ENCODE data around the gene CRABP1.

The CRABP1 gene

DNA sequence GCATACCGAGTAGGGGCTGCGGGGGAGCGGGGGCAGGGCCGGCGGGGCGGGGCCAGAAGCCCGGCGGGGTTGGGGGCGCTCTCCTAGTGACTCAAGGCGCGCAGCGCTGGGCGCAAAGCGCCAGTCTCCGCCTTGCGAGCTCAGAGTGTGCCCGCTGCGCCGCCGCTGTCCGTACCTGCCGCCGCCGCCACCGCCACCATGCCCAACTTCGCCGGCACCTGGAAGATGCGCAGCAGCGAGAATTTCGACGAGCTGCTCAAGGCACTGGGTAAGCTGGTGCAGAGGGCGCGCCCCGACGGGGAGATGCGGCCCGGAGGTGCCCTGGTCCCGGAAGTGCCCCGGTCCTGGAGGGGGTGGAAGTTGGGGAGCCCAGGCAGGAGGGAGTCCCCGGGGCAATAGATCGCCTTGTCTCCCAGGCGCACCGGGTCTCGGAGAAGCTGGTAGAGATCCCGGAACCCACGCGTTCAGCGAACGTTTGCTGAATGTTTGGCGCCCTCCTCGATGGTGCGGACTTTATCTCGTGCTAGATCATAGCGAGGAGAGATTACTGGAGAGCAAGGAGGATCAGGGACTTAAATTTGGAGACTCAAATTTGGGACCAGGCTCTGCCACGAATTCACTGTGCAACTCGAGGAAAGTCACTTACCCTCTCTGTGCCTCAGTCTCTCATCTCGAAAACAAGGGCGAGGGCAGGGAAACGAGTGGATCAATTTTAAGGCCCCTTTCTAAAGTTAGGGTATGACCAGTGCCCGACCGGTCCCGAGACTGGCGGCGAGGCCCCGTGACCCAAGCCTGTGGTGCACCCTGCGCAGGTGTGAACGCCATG is at the start of gene CRABP1:
TSS of gene CRABP1 (plus strand) at position 123 of the 826 bp plus-strand sequence. CDS start at position 199, 76 bp downstream.
- no peaks in the 10 kb centered on the region for H3K36me3 Mint-ChIP-seq
- no peak within 1 kb of the TSS for H3K4me3 Mint-ChIP-seq
- H3K4me1 Mint-ChIP-seq (ENCODE audit: low read depth), result peaks cover 4% of the 10 kb centered on the region
- H3K27ac Mint-ChIP-seq, result no peak within 1 kb of the TSS
- H3K9me3 Mint-ChIP-seq (ENCODE audit: low read depth), result no peaks in the 10 kb centered on the region
- peaks cover 26% of the 10 kb centered on the region for H3K27me3 Mint-ChIP-seq

DNA sequence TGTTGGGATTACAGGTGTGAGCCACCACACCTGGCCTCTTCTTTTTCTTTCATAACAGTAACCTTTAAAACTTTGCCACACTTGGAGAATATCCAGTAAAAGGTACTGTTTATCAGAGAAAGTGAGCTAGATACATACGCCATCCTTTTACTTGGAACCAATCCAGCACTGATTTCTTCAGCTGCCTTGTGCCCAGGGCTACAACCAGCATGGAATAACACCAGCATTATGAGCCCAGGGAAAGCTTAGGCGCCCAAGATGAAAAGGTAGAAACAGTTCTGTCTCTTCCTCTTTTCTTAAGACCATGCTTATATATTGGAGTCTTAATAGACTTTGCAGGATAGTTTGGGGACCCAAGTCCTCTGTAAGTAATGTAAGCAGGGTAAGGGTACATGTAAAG is 49.1 kb upstream of the CRABP1 start:
- H3K27me3 Mint-ChIP-seq, result no peaks in the 10 kb centered on the region
- no peaks in the 10 kb centered on the region for H3K9me3 Mint-ChIP-seq (ENCODE audit: low read depth)
- H3K36me3 Mint-ChIP-seq, result peaks cover 18% of the 10 kb centered on the region
- H3K27ac Mint-ChIP-seq, result no peak overlapping the region
- H3K4me1 Mint-ChIP-seq (ENCODE audit: low read depth), result peaks cover 6% of the 10 kb centered on the region
- H3K4me3 Mint-ChIP-seq, result no peak overlapping the region

DNA sequence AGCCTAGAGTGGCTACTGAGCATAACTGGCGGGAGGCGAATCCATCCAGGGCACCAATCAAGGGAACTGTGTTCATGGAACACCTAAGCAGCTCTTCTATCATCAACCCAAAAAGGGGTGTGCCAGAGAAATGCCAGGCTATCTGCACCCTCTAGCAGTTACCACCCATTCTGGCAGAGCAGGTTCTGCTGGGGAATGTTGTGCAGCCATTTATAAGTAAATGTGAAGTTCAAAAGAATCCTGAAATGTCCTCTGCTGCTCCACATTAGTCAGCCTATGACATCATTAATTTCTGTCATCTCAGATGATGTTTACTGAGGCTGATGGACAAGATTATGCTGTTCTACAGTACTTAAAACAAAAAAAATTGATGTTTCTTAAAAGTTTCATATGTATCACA is 48.5 kb upstream of the CRABP1 start:
- no peak overlapping the region for H3K4me3 Mint-ChIP-seq
- H3K27ac Mint-ChIP-seq, result no peak overlapping the region
- H3K27me3 Mint-ChIP-seq, result no peaks in the 10 kb centered on the region
- H3K36me3 Mint-ChIP-seq, result peaks cover 18% of the 10 kb centered on the region
- peaks cover 6% of the 10 kb centered on the region for H3K4me1 Mint-ChIP-seq (ENCODE audit: low read depth)
- no peaks in the 10 kb centered on the region for H3K9me3 Mint-ChIP-seq (ENCODE audit: low read depth)

DNA sequence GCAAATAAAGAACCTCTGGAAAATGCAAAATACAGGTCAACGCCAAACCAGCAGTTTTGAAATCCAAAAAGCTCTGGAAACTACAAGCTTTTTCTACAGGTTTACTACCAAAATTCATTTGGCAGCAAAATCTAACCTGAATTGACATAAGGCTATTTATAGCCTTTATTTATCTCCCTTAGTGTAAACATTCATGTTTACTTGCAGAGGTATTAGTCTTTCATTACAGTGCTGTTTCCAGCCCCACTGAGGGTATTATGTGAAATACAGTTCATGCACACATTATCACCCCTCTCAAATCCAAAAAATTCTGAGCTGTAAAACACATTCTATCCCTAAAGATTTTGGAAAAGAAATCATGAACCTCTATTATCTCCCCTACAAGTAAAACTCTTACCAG is 47.9 kb upstream of the CRABP1 start:
- Mint-ChIP-seq H3K27ac (no peak overlapping the region), H3K4me1 (ENCODE audit: low read depth) (peaks cover 9% of the 10 kb centered on the region), H3K9me3 (ENCODE audit: low read depth) (no peaks in the 10 kb centered on the region), H3K27me3 (no peaks in the 10 kb centered on the region), H3K36me3 (peaks cover 18% of the 10 kb centered on the region), H3K4me3 (no peak overlapping the region)

DNA sequence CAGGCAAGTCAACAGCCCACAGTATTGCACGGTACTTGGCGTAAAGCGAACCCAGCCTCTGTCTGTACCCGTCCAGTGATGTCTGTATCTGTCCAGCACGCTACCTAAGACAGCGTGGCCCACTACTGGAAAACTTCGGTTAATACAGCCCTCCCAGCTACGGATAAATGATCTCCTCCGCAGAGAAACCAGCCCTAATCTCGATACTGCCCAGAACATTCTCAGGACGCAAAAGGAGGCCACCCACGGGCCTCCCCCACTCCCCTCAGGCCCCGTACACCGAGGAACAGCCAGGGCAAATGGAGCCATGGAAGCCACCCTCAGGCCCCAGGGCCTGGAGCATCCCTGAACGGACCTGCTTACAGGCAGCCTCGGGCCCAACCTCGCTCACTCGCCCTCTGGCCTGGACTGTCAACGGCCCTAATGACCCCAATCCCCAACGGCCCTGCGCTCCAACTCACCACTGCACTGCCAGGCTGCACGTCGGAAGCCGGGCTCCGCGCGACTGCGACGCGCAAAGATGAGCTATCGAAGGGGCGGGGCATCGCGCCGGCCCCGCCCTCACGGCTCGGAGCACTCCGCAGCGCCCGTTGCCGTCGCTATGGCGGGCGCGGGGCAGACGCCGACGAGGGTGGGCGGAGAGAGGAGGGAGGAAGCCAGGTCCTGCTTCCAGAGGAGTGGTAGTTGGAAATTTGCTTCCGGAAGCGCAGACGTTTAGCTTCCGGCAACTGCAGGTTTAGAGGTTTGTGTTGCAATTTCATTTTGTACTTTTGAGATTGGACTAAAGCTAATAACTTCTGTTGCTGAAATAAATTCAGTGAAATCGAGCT is 40.8 kb upstream of the CRABP1 start, which contains the start of gene SKIC8:
TSS of gene SKIC8 (minus strand) at position 509 of the 830 bp plus-strand sequence. CDS start 3,923 bp downstream, outside the sequence.
- Mint-ChIP-seq H3K9me3 (ENCODE audit: low read depth) (no peaks in the 10 kb centered on the region), H3K4me1 (ENCODE audit: low read depth) (peaks cover 32% of the 10 kb centered on the region), H3K36me3 (peaks cover 8% of the 10 kb centered on the region), H3K27me3 (no peaks in the 10 kb centered on the region), H3K4me3 (peak within 1 kb of the TSS; percentile 99), H3K27ac (peak within 1 kb of the TSS; percentile 94)

DNA sequence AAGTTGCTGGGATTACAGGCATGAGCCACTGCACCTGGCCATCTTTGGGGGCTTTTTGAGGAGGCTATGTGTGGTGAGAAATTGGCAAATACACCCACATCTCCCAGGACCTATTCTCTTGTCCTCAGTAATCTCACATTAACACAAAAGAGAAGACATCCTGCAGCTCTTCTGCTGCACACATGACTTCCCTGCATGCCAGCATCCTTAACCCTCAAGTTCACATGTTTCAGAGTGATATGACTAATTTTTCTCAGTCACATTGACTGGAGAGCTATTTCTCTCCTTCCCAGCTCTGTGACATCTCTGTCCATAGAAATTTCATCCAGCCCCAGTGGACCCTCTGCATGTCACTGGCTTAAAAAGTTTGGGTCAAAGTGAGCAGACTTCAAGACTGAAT is 38.8 kb upstream of the CRABP1 start:
- Mint-ChIP-seq H3K4me3 (peak overlapping the region; percentile 39), H3K27me3 (peaks cover 4% of the 10 kb centered on the region), H3K36me3 (no peaks in the 10 kb centered on the region), H3K4me1 (ENCODE audit: low read depth) (peaks cover 27% of the 10 kb centered on the region), H3K27ac (no peak overlapping the region), H3K9me3 (ENCODE audit: low read depth) (no peaks in the 10 kb centered on the region)

DNA sequence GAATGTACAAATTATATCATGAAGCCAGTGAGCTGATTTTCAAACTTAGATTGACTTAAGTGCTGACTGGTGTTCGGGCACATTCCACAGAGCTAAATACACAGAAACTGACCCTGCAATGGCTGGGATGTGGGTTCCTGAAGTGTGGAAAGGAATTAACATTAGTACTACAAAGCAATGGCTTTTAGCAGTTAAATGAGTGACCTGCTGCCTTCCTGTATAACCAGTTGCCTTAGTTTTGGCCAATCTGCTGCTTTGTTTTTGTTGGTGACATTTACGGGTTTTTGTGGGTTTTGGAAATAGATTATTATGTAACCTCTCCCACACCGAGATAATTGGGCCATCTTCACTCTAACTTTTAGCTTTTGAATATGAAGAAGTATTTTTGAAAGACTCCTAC is 38.3 kb upstream of the CRABP1 start:
- Mint-ChIP-seq H3K27me3 (peaks cover 4% of the 10 kb centered on the region), H3K4me3 (no peak overlapping the region), H3K4me1 (ENCODE audit: low read depth) (peaks cover 27% of the 10 kb centered on the region), H3K36me3 (no peaks in the 10 kb centered on the region), H3K27ac (no peak overlapping the region), H3K9me3 (ENCODE audit: low read depth) (no peaks in the 10 kb centered on the region)

DNA sequence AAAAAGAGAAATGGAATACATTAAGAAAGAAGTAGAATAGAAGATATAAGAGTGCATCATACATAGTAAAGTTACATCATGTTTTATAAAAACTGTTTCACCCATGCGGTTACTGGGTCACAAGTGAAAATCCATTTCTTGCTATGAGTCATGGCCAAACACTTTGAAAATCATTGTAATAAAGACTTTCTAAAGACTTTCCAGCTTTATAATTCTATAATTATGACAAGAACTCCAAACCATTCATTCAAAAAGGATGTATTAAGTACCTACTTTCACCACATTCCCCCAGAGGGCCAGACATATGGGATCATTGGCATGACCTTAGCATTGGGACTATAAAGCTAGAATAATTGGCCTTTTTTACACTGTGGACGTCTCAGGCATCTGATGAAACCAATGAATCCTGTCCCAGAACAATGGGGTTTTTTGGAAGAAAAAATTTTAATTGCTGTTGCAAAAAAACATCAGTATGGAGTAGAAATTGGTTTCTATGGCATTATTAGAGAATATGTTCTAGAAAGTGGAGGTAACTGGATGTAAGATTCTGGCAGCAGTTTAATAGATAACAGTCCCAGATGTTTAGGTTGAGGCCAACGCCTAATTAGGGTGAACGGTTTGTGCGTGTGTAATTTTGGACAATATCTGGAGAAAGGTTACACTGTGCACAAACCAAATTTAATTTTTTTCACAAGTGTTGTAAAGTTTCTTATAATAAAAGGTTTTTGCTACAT is 37.4 kb upstream of the CRABP1 start:
- Mint-ChIP-seq H3K4me3 (no peak overlapping the region), H3K9me3 (ENCODE audit: low read depth) (no peaks in the 10 kb centered on the region), H3K36me3 (no peaks in the 10 kb centered on the region), H3K27me3 (peaks cover 4% of the 10 kb centered on the region), H3K4me1 (ENCODE audit: low read depth) (peaks cover 18% of the 10 kb centered on the region), H3K27ac (peak overlapping the region; percentile 54)

DNA sequence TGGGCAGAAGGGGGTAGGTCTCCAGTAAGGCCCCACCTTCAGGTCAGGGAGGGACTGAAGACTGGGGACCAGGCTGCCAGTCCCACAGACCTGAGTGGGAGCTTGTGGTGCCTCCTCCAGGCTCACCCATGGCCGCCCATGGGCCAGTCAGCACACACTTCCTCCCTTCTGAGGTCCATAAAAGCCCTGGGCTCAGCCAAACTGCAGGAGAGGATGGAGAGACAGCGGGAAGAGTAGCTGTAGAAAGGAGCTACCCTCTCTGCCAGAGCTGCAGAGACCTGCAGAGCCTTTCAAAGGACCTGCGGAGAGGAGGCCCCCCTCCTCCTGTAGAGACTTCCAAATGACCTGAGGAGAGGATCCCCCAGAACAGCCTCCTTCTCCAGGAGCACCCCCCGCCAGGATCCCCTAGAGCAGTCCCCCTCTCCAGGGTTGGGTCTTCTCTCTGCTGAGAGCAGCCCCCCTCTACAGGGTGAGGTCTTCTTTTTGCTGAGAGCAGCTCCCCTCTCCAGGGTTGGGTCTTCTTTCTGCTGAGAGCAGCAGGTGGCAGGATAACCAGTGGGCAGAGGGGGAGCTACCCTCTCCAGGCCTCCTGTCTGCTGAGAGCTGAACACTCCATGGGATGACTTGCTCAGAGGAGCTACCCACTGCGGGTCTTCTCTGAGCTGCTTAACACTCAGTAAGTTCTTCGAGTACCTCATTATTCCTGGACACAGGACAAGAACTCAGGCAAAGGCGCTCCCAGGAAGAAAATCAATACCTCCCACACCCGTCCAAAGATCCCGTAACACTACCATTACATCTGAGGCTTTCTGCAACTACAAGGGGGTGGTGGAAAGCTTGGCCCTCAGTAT is 35.7 kb upstream of the CRABP1 start:
- Mint-ChIP-seq H3K4me3 (no peak overlapping the region), H3K27me3 (peaks cover 5% of the 10 kb centered on the region), H3K4me1 (ENCODE audit: low read depth) (peaks cover 5% of the 10 kb centered on the region), H3K36me3 (no peaks in the 10 kb centered on the region), H3K9me3 (ENCODE audit: low read depth) (no peaks in the 10 kb centered on the region), H3K27ac (no peak overlapping the region)

DNA sequence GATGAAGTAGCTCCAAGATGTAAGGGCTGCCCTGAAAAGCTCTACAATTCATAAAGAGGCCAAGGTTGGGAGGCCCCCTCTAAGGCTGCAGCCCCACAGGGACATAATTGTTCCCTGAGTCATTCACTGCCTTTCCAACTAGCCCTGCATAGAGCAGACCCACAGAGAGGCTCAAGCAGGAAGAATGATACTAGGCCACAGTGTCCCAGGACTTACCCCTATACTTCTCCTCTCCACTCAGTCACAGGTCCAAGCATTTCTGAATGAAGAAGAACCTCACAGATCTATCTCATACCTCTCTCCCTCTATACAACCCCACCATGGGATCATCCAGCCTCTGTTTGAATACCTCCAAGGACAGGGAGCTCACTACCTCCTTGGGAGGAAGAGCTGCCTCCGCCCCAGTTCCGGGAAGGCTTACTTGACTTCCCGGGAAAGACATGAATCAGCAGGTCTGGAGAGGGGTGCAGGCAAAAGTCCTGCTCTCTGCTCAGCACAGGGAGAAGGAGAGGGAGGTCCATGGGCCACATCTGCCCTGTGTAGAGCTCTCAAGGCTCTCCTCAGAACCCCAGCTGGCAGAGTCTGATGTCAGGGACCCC is 33.9 kb upstream of the CRABP1 start:
- Mint-ChIP-seq H3K4me1 (ENCODE audit: low read depth) (peaks cover 1% of the 10 kb centered on the region), H3K36me3 (no peaks in the 10 kb centered on the region), H3K27ac (no peak overlapping the region), H3K9me3 (ENCODE audit: low read depth) (no peaks in the 10 kb centered on the region), H3K27me3 (peaks cover 5% of the 10 kb centered on the region), H3K4me3 (no peak overlapping the region)

DNA sequence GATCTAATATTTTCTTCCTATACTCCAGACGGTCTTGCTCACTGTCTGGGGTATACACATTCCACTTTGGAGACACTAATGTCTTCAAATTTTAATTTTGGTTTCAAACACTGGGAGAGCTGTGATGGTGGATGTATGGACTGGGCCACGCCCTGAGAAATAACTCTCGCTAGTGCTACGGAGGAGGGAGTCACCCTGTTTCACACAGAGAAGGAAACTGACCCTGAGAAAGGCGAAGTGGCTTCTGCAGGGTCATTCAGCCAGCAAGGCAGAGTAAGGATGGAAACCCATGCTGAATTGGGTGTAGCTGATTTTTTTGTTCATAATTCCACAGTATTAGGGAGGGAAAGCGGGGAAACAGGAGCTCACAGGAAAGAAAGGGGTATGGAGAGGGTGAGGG is 32.2 kb upstream of the CRABP1 start:
- Mint-ChIP-seq H3K36me3 (no peaks in the 10 kb centered on the region), H3K9me3 (ENCODE audit: low read depth) (no peaks in the 10 kb centered on the region), H3K4me1 (ENCODE audit: low read depth) (no peaks in the 10 kb centered on the region), H3K27me3 (peaks cover 5% of the 10 kb centered on the region), H3K4me3 (no peak overlapping the region), H3K27ac (no peak overlapping the region)

DNA sequence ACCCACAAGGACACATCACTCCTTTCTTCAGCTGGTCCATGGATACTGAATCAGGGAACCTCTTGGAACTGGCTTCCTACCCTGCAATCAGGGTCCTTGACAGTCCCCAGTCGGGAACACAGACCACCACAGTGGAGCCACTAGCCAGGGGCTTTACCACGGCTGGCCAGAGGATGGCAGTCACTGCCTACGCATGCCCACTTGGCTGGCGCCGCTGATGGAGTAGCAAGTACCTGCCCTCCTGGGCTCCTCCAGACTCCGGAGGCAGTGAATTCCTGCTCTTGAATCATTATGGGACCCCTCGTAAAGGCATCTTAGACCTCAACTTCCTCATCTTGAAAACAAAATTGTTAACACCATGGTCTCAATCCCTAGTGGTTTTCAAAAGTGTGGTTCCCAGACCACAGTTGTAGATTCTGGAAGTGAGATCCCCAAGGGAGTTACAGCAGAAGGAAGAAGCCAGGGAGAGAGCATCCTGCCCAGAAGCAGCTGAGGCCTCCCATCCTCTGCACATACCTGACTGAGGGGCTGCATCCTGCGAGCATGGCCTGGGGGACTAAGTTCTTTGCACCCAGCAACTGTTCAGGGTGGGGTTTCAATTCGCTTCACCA is 31.6 kb upstream of the CRABP1 start:
- H3K4me1 Mint-ChIP-seq (ENCODE audit: low read depth), result no peaks in the 10 kb centered on the region
- no peak overlapping the region for H3K27ac Mint-ChIP-seq
- H3K4me3 Mint-ChIP-seq, result no peak overlapping the region
- no peaks in the 10 kb centered on the region for H3K9me3 Mint-ChIP-seq (ENCODE audit: low read depth)
- H3K27me3 Mint-ChIP-seq, result peaks cover 5% of the 10 kb centered on the region
- H3K36me3 Mint-ChIP-seq, result no peaks in the 10 kb centered on the region

DNA sequence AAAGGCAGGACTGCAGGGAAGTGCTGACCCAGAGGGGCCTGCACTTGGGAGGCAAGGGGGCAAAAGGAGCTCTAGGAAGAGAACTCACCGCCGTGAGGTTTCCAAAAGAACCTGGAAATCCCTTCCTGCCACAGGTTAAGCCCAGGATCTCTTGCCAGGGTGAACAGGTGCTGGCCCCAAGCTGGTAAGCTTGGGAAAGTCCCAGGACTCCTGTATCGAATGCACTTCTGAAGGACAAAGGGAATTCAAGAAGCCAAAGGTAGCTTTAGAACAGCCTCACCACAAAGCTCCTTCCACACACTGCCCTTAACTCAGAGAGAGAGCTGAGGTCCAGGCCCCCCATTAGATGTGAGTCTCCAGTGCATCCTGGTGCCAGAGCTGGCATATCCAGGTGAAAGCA is 28.9 kb upstream of the CRABP1 start:
- peaks cover 1% of the 10 kb centered on the region for H3K27me3 Mint-ChIP-seq
- H3K9me3 Mint-ChIP-seq (ENCODE audit: low read depth), result no peaks in the 10 kb centered on the region
- H3K4me3 Mint-ChIP-seq, result no peak overlapping the region
- H3K4me1 Mint-ChIP-seq (ENCODE audit: low read depth), result no peaks in the 10 kb centered on the region
- no peaks in the 10 kb centered on the region for H3K36me3 Mint-ChIP-seq
- no peak overlapping the region for H3K27ac Mint-ChIP-seq
